Renal pelvis (tissue), 4 donors: ENCODE data around the gene ABL2. TPM values are rescaled to one million over a fixed set of nuclear protein-coding genes. Genes with fewer than 3 reads are reported as not detected.

Experiments used
- DNase-seq: peaks from one replicate; pipeline ENCODE4 v3.0.0-alpha.2; 2013
- polyA plus RNA-seq, 3 donors: library from polyadenylated mRNA; unstranded; fragments of 120-200 nt; gene quantifications; one replicate each; pipeline ENCODE4 v1.2.1, GENCODE V29; 2013; ENCODE audit not compliant: insufficient read length in 3 of 3

The ABL2 gene
- polyA plus RNA-seq, 3 donors = 8.3 to 13.0 (median 12.6) TPM

GRCh38 chr1:179095377-179095776 lies 134.1 kb downstream of the ABL2 start:
- no peak for DNase-seq

- no peak for DNase-seq
These were observed 134.7 kb downstream of the ABL2 start for GRCh38 chr1:179094818-179095217.

GRCh38 chr1:179092896-179093461 lies 136.5 kb downstream of the ABL2 start:
- no peak for DNase-seq

GRCh38 chr1:179091691-179092165 lies 137.7 kb downstream of the ABL2 start:
- DNase-seq = no peak

- DNase-seq = no peak
These were observed 138.6 kb downstream of the ABL2 start for GRCh38 chr1:179090923-179091322.

GRCh38 chr1:179090522-179090921 lies 139.0 kb downstream of the ABL2 start:
- no peak for DNase-seq

- no peak for DNase-seq
These were observed 139.5 kb downstream of the ABL2 start for GRCh38 chr1:179089827-179090482.

- DNase-seq = no peak
These were observed 141.8 kb downstream of the ABL2 start for GRCh38 chr1:179087665-179088064.

- DNase-seq = no peak
These were observed 145.9 kb downstream of the ABL2 start for GRCh38 chr1:179083533-179083932.

GRCh38 chr1:179082999-179083335 lies 146.5 kb downstream of the ABL2 start:
- DNase-seq = no peak

- no peak for DNase-seq
These were observed 147.0 kb downstream of the ABL2 start for GRCh38 chr1:179082333-179082998.

- peak; percentile 92 for DNase-seq
These were observed 147.7 kb downstream of the ABL2 start, which contains the start of gene TOR3A for GRCh38 chr1:179081687-179082332. TOR3A (plus strand) TSS chr1:179082070; CDS start chr1:179082129, 59 bp downstream.

GRCh38 chr1:179080866-179081686 lies 148.4 kb downstream of the ABL2 start:
- DNase-seq = no peak

- peak; percentile 71 for DNase-seq
These were observed 150.2 kb downstream of the ABL2 start for GRCh38 chr1:179079113-179079761.

GRCh38 chr1:179077396-179077795 lies 152.1 kb downstream of the ABL2 start:
- DNase-seq = no peak

- peak; percentile 42 for DNase-seq
These were observed 163.0 kb downstream of the ABL2 start for GRCh38 chr1:179066471-179066870.

- no peak for DNase-seq
These were observed 167.9 kb downstream of the ABL2 start for GRCh38 chr1:179061360-179062282.

GRCh38 chr1:179058487-179059483 lies 170.7 kb downstream of the ABL2 start:
- DNase-seq = no peak

- no peak for DNase-seq
These were observed 173.5 kb downstream of the ABL2 start for GRCh38 chr1:179055937-179056336.
